ENCODE measurements around the gene DRAP1.

DRAP1 gene, protein sequence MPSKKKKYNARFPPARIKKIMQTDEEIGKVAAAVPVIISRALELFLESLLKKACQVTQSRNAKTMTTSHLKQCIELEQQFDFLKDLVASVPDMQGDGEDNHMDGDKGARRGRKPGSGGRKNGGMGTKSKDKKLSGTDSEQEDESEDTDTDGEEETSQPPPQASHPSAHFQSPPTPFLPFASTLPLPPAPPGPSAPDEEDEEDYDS

GRCh38 chr11:65919141-65919572 is at the start of gene DRAP1:
Gene DRAP1, plus strand, starts transcription at chr11:65919426. Its CDS starts 76 bp downstream, at chr11:65919502.
- peak; percentile 99 for DNase-seq

GRCh38 chr11:65869643-65870306 is 49.5 kb upstream of the DRAP1 start:
- DNase-seq, result no peak

DNA sequence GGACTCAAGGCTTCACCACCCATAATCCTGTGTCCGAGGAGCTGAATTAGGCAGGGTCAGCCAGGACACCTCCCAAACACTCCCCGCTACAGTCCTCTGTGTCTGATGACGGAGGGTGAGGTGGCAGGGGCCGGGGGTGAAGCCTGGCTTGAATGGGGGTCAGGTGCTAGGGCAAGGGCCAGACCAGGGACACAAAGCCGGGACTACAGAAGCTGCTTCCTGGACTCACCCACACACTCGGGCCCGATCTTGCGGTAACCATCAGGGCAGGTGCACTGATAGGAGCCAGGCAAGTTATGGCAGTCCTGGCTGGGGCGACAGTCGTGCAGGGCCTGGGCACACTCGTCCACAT is 48.9 kb upstream of the DRAP1 start:
- DNase-seq, result no peak

- no peak for DNase-seq
Measured at GRCh38 chr11:65870706-65871681, 48.2 kb upstream of the DRAP1 start.

GRCh38 chr11:65871811-65872548 is 47.2 kb upstream of the DRAP1 start:
- no peak for DNase-seq

- DNase-seq, result no peak
Measured at GRCh38 chr11:65872586-65873317, 46.5 kb upstream of the DRAP1 start, which contains the start of gene EFEMP2. Gene EFEMP2, minus strand, starts transcription at chr11:65872800. Its CDS starts 446 bp downstream, at chr11:65872354.

GRCh38 chr11:65873318-65874156 is 45.7 kb upstream of the DRAP1 start:
- peak; percentile 95 for DNase-seq

- DNase-seq, result peak; percentile 46
Measured at GRCh38 chr11:65879617-65880016, 39.6 kb upstream of the DRAP1 start, which contains the start of gene CTSW. Gene CTSW, plus strand, starts transcription at chr11:65879837. Its CDS starts 18 bp downstream, at chr11:65879855.

- no peak for DNase-seq
Measured at GRCh38 chr11:65880027-65880426, 39.2 kb upstream of the DRAP1 start.

DNA sequence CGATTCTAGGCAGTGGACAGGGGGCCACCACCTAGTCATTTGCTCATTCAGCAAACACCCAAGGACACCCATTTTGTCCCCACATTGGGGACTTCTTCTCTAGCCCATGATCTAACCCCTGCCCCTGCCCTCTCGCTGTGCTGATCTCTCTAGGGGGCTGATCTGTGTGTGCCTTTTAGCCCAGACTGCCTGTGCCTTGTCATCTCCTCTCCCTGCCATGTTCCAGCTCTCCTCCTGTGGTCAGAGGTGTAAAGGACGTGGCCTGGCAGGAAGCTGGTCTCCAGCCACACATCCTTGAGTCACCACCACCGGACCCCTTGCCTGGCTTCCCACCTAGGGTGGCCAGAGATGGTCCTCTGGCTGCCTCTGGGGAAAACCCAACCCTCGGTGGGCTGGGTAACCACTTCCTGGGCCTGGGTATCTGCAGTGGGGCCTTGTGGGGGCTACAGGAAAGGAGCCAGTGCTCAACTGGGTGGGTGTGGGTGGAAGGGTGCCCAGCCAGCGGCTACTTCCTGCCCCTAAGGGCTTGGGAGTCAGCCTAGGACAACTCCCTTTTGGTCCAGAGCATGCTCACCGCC is 38.3 kb upstream of the DRAP1 start:
- DNase-seq, result no peak

GRCh38 chr11:65882120-65883057 is 36.8 kb upstream of the DRAP1 start:
- no peak for DNase-seq

DNA sequence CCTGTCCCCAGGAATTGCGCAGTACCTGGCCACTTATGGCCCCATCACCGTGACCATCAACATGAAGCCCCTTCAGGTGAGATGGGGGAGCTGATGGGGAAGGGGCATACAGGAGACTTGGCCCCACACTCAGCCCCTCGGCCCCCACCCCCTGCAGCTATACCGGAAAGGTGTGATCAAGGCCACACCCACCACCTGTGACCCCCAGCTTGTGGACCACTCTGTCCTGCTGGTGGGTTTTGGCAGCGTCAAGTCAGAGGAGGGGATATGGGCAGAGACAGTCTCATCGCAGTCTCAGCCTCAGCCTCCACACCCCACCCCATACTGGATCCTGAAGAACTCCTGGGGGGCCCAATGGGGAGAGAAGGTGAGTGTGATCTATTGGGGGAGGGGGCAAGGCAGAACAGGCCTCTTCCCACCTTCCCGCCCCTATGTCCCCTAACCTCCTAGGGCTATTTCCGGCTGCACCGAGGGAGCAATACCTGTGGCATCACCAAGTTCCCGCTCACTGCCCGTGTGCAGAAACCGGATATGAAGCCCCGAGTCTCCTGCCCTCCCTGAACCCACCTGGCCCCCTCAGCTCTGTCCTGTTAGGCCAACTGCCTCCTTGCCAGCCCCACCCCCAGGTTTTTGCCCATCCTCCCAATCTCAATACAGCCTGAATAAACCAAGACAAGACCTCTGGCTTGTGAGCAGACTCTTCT is 36.0 kb upstream of the DRAP1 start:
- DNase-seq, result no peak

DNA sequence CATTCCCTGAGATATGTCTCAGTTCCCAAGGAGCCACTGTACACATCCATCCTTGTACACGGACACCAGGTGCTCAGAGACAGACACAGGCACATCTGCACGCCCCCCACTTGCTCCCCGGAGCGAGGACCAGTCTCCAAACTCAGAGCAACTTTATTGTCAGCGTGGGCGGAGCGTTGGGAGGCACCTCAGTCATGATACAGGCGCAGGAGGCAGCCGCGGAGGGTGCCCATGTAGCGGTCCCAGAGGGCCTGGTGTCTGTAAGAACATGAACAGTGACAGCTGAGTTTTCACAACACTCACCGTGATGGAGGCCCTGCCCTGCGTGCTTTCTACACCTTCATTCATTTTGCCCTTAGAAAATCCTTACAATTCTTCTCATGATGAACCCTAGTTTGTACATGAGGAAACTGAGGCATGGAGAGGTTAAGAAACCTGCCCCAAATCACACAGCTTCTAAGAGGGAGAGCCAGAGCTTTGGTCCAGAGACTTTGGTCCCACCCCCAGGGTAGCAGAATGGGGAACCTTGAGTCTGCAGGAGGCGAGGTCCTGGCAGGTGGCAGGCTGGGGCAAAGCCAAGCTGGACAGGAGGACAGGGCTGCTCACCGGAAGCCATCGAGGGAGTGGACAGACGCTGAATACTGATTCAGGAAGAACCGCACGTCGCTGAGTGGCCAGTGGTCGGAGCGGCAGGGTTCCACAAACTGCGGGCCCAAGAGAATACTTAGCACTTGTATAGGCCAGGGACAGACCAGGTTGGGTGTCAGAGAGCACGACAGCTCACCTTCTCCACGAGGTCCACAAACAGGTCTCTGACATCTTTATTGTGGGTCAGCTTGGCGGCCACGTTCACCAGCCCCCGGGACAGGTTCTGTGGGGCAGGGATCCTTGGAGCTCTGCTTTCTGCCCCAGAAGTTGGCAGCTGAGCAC is 35.2 kb upstream of the DRAP1 start:
- DNase-seq, result no peak

DNA sequence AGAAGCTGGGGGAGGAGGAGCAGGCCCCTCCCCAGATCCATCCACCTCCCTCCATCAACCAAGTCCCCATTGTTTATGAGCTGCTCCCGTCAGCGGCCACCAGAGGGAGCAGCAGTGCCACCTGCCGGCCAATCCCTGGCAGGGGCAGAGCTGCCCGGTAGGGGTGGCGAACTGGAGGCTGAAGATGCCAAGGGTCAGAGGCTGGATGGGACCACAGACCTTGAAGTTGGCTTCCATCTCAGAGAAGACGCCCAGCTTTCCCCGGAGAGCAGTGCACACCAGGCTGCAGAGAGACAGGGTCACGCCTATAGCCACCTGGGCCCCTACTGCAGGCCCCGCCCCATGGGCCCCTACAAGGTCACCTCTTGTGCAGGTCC is 34.5 kb upstream of the DRAP1 start:
- DNase-seq, result peak; percentile 80

DNA sequence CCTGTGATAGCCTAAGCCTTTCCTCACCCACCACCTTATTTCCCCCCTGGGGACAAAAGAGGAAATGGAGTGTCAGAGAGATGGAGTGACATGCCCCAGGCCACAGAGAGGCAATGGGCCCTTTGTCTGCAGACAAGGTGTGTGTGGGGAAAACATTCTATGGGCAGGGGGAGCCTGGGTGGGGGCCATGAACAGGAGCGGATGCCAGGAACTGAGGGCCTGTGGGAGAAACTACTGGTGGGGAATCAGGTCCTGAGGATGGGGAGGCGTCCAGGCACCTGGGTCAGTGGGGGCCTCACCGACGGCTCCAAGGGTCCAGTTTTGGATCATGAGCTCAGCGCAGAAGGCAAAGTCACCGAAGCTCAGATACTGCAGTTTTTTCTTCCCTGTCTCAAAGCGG is 34.0 kb upstream of the DRAP1 start:
- no peak for DNase-seq

DNA sequence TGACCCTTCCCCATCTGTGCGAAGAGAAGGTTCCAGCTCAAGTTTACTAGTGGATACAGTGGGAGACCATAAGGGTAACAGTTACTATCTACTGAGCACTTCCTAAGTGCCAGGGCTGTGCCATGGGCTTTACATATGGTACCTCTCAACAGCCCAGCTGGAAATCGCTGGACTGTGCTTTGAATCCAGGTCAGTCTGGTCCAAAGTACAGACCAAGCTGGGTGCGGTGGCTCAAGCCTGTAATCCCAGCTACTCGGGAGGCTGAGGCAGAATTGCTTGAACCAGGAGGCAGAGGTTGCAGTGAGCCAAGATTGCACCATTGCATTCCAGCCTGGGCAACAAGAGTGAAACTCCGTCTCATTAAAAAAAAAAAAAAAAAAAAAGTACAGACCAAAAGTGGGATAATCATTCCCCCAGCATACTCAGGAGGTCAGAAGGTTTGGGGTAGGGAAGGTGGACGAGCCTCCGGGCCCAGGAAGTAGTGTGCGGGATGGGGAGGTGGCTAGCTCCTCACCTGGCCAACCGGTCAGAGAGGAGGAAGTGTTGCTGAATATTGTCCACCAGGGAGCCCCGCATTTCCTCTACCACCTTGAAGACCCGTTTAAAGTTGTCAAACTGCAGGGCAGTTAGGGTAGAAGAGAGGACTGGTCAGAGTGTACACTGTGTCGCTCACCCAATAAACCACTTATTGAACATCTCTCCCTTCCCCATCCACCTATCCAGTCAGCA is 33.3 kb upstream of the DRAP1 start:
- no peak for DNase-seq
